Skeletal muscle tissue (tissue), 4 donors: ENCODE data around the gene RARRES1. TPM values are rescaled to one million over a fixed set of nuclear protein-coding genes. Genes with fewer than 3 reads are reported as not detected.

ENCODE experiments used
- H3K27ac ChIP-seq: one replicate; pipeline ENCODE4 v1.7.0; 2013; ENCODE audit warnings: mild to moderate bottlenecking, low read depth, low read length, inconsistent platforms
- H3K27me3 ChIP-seq, 3 donors: one replicate each; pipeline ENCODE4 v1.7.0; 2013; ENCODE audit warnings: low read length in 3 of 3; ENCODE audit not compliant: control insufficient read depth in 3 of 3, insufficient read depth in 3 of 3
- H3K36me3 ChIP-seq, 3 donors: one replicate each; pipeline ENCODE4 v1.7.0; 2013; ENCODE audit warnings: low read length in 3 of 3; ENCODE audit not compliant: control insufficient read depth in 3 of 3, insufficient read depth in 3 of 3
- H3K4me1 ChIP-seq, 3 donors: one replicate each; pipeline ENCODE4 v1.7.0; 2013; ENCODE audit warnings: low read length in 3 of 3, mild to moderate bottlenecking in 3 of 3; ENCODE audit not compliant: control insufficient read depth in 3 of 3, insufficient read depth in 3 of 3
- H3K4me3 ChIP-seq, 3 donors: one replicate each; pipeline ENCODE4 v1.7.0; 2013; ENCODE audit warnings: low read length in 3 of 3
- H3K9ac ChIP-seq, 3 donors: one replicate each; pipeline ENCODE4 v1.7.0; 2013; ENCODE audit warnings: low read length in 3 of 3, mild to moderate bottlenecking in 3 of 3, moderate library complexity in 2 of 3, low read depth in 1 of 3
- H3K9me3 ChIP-seq, 3 donors: one replicate each; pipeline ENCODE4 v1.7.0; 2013; ENCODE audit warnings: low read length in 3 of 3; ENCODE audit not compliant: control insufficient read depth in 3 of 3
- total RNA-seq: library from RNA; depleted of rRNA; stranded (reverse); fragments of >200 nt; gene quantifications from one replicate; pipeline ENCODE4 v1.2.3, GENCODE V29; 2014
- donor health status: Osteomylitis.

RARRES1 gene, protein sequence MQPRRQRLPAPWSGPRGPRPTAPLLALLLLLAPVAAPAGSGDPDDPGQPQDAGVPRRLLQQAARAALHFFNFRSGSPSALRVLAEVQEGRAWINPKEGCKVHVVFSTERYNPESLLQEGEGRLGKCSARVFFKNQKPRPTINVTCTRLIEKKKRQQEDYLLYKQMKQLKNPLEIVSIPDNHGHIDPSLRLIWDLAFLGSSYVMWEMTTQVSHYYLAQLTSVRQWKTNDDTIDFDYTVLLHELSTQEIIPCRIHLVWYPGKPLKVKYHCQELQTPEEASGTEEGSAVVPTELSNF
- 1.6 TPM for total RNA-seq

DNA sequence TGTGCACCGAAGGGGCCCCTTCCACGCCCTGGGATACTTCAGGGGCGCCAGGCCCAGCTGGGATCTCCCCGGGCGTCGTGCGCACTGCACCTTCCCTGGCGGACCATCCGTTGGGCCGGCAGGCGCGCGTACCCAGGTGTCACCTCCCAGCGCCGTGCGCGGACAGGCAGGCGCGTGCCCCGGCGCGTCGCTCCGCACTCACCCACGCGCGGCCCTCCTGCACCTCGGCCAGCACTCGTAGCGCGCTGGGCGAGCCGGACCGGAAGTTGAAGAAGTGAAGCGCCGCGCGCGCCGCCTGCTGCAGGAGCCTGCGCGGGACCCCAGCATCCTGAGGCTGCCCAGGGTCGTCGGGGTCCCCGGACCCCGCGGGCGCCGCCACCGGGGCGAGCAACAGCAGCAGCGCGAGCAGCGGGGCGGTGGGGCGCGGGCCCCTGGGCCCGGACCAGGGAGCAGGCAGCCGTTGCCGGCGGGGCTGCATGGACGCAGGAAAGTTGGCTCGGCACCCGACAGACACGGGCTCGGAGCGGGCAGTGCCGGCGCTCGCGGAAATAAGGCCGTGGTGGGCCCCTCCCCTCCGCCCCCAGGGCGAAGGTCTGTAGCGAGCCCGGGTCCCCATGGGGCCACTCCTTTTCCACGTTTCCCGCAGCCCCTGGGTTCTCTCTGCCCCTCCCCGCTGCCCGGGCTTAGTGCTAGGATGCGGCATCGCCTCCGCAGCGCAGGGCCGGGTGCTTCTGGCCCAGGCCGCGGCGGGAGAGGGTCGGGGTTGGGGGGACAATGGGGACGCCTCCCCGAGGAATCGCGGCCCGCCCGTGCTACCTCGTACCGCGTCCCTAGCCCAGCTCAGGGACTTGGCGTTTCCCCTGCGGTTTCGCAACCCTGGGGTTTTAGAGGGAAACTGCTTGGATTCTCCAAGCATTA lies at the start of gene RARRES1:
RARRES1 (minus strand) TSS at position 520 of the 918 bp plus-strand sequence; CDS start at position 478, 42 bp downstream.
- Histone ChIP-seq H3K4me3 (peak within 1 kb of the TSS; percentile 63 to 77 (median 70)), H3K9me3 (peaks cover 3 to 8% (median 5%) of the 10 kb centered on the region in 3 donors), H3K36me3 (peaks cover 0 to 10% (median 5%) of the 10 kb centered on the region in 3 donors), H3K4me1 (peaks cover 13 to 19% (median 14%) of the 10 kb centered on the region in 3 donors), H3K27me3 (no peaks in the 10 kb centered on the region), H3K27ac (peak within 1 kb of the TSS; percentile 19), H3K9ac (peak within 1 kb of the TSS; percentile 47 to 74 (median 53))

DNA sequence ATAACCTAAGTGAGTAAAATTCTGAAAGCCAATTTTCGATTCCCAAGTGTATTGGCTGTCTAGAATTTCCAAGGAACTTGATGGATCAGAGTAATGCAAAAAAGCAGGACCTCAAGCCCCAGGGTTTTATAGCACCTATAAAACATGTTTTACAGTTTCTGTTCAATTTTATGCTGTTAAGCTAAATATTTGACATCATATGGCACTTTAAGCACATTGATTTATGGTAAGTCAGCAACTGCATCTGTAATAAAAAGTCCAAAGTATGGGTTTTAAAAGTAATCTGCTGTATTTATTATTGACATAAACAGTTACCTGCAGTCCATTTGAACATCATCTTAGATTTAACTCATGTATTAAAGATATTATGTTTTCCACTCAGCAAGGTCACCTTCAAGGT lies 49.6 kb upstream of the RARRES1 start:
- Histone ChIP-seq H3K27me3 (no peaks in the 10 kb centered on the region), H3K9ac (no peak overlapping the region), H3K36me3 (no peaks in the 10 kb centered on the region), H3K4me1 (no peaks in the 10 kb centered on the region), H3K9me3 (no peaks in the 10 kb centered on the region), H3K27ac (no peak overlapping the region), H3K4me3 (no peak overlapping the region)

DNA sequence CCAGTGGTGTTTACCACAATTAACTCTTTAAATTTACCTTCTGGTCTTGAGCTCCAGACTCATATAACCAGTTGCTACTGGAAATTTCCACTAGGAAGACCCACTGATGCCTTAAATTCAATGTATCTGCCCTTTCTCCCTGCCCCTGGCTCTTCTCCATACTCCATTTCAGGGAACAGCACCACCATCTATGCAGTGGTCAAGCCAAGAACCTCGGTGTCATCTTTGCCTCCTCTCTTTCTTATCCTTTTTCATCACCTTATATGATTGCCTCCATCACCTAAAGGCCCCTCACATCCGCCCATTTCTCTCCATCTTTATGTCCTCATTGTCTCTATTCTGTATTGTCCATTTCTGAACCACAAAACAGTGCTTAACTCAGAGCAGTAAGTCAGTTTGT lies 48.9 kb upstream of the RARRES1 start:
- Histone ChIP-seq H3K9me3 (no peaks in the 10 kb centered on the region), H3K27me3 (no peaks in the 10 kb centered on the region), H3K4me1 (no peaks in the 10 kb centered on the region), H3K4me3 (no peak overlapping the region), H3K27ac (no peak overlapping the region), H3K9ac (no peak overlapping the region), H3K36me3 (no peaks in the 10 kb centered on the region)

DNA sequence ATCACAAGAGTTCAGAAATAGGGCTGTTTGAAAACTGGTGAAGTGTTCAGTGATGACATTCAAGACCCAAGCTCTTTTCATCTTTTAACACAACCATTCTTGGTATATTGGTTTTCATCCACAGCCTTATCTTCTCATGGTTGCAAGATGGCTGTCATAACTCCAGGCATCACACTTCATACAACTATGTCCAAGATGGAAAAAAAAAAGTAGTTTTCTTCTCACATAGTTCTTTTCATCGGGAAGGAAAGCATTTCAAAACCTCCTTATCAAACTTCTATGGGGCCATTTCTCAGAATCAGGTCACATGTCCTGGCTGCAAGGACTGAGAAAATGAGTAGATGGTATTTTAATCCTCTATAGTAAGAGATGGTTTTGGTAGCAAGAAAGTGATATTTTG lies 48.5 kb upstream of the RARRES1 start:
- Histone ChIP-seq H3K9ac (no peak overlapping the region), H3K4me3 (no peak overlapping the region), H3K27me3 (no peaks in the 10 kb centered on the region), H3K36me3 (no peaks in the 10 kb centered on the region), H3K27ac (no peak overlapping the region), H3K9me3 (no peaks in the 10 kb centered on the region), H3K4me1 (no peaks in the 10 kb centered on the region)

DNA sequence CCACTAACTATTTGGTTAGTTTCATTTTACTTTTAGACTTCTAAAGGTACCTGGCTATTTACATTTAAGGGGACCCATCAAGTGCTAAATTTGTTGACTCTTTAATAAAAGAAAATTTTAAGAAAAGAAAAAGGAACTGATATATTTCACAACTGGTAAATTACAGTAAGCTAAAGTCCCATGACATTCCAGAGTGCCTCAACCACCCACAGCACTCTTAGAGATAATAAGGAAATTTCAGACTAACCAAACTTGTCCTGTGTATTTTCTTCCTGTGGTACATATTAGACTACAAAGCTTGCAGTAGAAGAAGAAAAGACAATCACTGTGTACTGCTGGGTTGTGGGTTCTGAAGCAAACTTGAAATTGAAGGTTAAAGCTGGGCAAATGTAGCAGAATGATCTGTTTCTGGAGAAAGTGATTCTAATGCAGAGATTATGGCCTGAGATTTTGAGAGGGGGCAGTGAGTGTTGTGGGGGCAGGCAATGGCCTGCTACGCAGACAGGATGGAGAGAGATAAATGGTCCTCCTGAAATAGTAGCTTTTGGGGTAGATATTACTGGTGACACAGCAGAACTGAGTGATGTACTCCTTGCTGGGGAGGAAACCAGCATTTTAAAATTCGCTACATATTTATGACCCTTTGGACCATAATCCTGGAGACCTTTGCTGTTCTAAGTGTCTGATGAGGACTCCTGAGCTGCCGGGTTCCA lies 45.1 kb upstream of the RARRES1 start:
- no peaks in the 10 kb centered on the region for H3K9me3 ChIP-seq
- H3K27me3 ChIP-seq, result no peaks in the 10 kb centered on the region
- H3K9ac ChIP-seq, result no peak overlapping the region
- peak overlapping the region; percentile 22 for H3K27ac ChIP-seq
- no peak overlapping the region for H3K4me3 ChIP-seq
- no peaks in the 10 kb centered on the region for H3K36me3 ChIP-seq
- H3K4me1 ChIP-seq, result no peaks in the 10 kb centered on the region

DNA sequence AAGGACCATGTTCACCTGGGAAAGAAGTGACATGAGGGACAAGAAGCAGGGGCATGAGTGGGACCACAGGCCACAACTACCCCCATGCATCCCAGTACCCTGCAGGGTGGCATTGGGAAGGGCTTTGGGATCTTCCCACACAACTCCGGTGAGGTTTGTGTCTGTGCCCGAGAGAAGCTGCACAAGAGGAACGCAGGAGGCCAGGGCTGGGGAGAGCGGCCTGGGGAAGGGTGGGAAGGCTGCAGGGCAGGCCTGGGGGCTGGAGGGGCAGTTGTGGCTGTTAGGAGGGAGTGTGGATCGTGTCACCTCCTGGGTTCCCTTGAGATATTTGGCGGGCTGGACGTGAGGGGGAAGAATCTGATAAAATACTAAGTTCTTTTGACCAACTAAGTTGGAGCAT lies 44.3 kb upstream of the RARRES1 start:
- no peaks in the 10 kb centered on the region for H3K9me3 ChIP-seq
- H3K27me3 ChIP-seq, result no peaks in the 10 kb centered on the region
- peak overlapping the region; percentile 14 for H3K27ac ChIP-seq
- H3K36me3 ChIP-seq, result no peaks in the 10 kb centered on the region
- H3K4me1 ChIP-seq, result peaks cover 0 to 3% (median 0%) of the 10 kb centered on the region in 3 donors
- no peak overlapping the region for H3K4me3 ChIP-seq
- H3K9ac ChIP-seq, result no peak overlapping the region

DNA sequence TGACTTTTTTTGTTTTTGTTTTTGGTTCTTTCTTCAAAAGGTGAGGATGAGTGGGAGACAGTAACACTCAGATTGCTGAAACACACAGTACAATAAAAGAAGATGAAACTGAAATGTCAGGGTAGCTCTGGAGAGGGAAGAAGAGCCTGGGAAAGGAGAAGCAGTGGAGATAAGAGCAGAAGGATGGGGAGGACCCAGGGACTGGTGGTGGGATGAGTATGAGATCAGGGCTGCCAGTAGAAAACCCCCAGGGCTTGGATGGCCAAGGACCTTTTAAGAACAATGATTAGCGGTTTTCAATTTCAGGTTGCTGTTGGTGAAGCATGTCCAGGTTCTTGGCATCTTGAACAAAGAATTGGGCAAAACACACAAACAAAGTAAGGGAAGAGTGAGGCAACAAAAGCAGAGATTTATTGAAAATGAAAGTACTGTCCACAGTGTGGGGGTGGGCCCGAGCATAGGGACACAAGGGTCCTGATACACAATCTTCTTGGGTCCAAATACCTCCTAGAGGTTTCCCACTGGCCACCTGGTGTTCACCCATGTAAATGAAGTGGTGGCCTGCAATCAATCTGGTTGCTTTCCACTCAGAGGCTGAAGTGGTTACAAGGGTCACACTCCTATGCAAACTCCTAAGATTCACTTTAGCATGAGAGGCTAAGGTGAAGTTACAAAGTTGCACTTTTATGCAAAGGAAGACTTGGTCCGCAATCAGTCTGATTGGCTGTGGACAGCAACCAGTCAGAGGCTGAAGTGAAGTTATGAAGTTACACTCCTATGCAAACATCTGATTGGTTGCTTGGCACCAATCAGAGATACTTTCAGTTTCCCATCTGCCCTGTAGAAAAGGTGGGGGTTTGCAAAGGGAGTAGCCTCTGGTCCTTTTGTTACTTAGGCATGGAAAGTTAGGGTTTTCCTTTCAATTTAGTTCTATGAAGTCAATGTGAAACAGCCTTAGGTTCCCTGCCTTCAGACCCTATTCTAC lies 43.5 kb upstream of the RARRES1 start:
- H3K9ac ChIP-seq, result no peak overlapping the region
- peaks cover 0 to 5% (median 0%) of the 10 kb centered on the region in 3 donors for H3K4me1 ChIP-seq
- no peaks in the 10 kb centered on the region for H3K27me3 ChIP-seq
- no peak overlapping the region for H3K4me3 ChIP-seq
- no peaks in the 10 kb centered on the region for H3K9me3 ChIP-seq
- no peaks in the 10 kb centered on the region for H3K36me3 ChIP-seq
- no peak overlapping the region for H3K27ac ChIP-seq

DNA sequence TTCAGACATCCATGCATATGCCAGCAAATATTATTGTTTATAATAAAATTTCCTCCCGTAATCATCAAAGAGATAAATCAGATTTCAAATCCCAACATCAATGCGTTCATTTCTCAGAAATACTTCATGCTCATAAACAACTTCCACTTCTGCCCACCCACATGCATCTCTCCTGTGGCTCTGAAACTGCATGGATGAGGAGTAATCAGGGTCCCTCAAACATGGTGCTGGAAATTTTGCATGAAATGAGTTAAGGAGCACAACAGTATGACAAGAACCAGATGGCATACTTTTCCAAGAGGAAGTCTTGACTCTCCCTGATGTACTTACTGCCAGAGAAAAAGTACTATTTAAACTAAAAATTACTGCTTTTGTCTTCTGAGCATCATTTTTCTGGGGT lies 42.7 kb upstream of the RARRES1 start:
- no peak overlapping the region for H3K9ac ChIP-seq
- no peaks in the 10 kb centered on the region for H3K36me3 ChIP-seq
- no peak overlapping the region for H3K4me3 ChIP-seq
- no peaks in the 10 kb centered on the region for H3K27me3 ChIP-seq
- no peak overlapping the region for H3K27ac ChIP-seq
- no peaks in the 10 kb centered on the region for H3K9me3 ChIP-seq
- peaks cover 0 to 9% (median 0%) of the 10 kb centered on the region in 3 donors for H3K4me1 ChIP-seq
